HL-60 (cell line): ENCODE data around the gene MYL2.

Source experiments
- CTCF ChIP-seq: IDR thresholded peaks from one replicate; pipeline ENCODE4 v1.5.1; 2011; ENCODE audit warnings: low read length, control low read depth, inconsistent platforms; ENCODE audit not compliant: insufficient read depth
- GABPA ChIP-seq: IDR thresholded peaks from 2 replicates; pipeline ENCODE4 v1.6.1; 2012; ENCODE audit warnings: low read depth
- POLR2AphosphoS5 ChIP-seq: IDR thresholded peaks from 2 replicates; pipeline ENCODE4 v1.6.1; 2012; ENCODE audit warnings: low read depth
- REST ChIP-seq: IDR thresholded peaks from 2 replicates; pipeline ENCODE4 v1.6.1; 2012; ENCODE audit warnings: low read depth; ENCODE audit not compliant: insufficient replicate concordance
- SPI1 ChIP-seq: IDR thresholded peaks from 2 replicates; pipeline ENCODE4 v1.6.1; 2012; ENCODE audit warnings: low read depth, mild to moderate bottlenecking, borderline replicate concordance

GRCh38 chr12:110922652-110923051, 2.3 kb upstream of the MYL2 start:
- TF ChIP-seq POLR2AphosphoS5 (no peak), CTCF (no peak), REST (no peak), GABPA (no peak), SPI1 (no peak)
